Activated T-cell treated with anti-CD3 and anti-CD28 coated beads, Interleukin-2, amount 50 U/mL, for 48 hours (primary cell): Measurements from ENCODE around the gene SYT6.

Source experiments
- DNase-seq, 2 experiments: peaks; one replicate each; pipeline ENCODE4 v3.0.0-alpha.2; 2020

SYT6 gene

GRCh38 chr1:114154146-114154962, 685 bp upstream of the SYT6 start:
- peak; percentile 37 to 49 for DNase-seq

DNA sequence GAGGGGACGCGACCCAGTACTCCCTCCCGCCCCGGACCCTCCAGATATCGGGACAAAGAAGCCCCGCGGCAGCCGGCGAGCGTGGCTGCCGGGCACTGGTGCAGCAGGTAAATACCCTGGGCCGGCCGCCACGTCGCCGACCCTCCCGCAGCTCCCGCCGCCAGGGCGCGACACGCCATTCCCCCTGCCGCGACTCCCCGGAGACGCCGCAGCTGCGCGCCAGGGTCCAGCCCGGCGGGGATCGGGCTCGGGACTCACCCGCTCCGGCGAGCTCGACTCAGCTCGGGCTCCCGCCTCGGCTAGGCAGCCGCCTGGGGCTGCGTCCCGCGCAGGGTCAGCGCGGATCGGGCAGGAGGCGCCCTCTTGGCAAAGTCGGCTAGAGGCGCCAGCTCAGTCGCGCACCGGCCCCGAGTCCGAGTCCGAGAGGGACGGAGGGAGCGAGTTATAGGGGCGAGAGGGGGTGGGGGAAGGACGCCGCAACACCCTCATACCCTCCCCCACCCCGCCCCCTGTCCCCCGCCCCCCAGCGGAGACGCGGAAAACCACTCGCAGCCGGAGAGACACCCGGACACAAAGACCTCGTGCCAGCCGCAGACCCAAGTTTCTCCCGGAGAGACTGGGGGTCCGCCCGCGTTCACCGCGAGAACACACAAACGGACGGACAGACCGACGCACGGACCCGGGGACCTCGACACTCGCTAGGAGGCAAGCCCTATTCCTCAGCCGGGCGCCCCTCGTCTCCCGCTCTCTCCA, 985 bp downstream of the SYT6 start:
- peak; percentile 43 to 47 for DNase-seq

DNA sequence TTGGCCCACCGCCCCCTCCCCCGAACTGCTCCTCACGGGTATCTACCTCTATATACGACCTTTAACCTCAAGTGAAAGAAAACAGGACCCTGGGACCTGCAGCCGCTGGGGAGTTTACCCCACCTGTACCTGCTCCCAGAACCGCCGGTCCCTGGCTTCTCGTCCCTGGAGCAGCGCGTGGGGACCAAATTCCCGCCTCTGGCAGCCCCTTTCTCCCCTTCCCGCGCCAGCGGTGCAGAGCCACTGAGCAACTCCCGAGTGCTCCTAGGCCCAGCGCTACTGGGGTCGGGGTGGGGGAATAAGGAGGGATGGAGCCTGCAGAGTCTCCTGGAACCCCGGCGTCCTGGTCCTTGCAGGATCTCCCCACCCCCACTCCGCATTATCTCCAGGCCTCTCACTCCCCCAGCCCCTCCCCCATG, 1.6 kb downstream of the SYT6 start:
- DNase-seq: no peak

DNA sequence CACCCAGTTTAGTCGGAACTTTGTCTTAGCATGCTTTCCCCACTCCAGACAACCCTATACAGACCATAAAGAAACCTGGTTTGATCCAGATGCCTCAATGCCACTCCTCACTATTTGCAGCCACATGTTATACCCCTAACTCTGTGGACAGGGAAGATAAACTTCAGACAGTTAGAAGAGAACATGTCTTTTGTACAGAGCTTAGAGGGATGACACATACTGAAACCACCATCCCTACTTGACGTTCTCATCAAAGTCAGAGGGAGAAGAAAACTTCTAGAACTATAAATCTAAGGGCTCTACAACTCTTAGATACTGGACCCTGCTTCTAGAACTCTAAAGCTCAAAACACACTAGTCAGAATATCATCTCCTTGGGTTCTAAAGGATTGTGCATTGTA, 3.7 kb downstream of the SYT6 start:
- no peak for DNase-seq

- DNase-seq: no peak
These were observed 4.5 kb downstream of the SYT6 start for GRCh38 chr1:114149211-114149610.

DNA sequence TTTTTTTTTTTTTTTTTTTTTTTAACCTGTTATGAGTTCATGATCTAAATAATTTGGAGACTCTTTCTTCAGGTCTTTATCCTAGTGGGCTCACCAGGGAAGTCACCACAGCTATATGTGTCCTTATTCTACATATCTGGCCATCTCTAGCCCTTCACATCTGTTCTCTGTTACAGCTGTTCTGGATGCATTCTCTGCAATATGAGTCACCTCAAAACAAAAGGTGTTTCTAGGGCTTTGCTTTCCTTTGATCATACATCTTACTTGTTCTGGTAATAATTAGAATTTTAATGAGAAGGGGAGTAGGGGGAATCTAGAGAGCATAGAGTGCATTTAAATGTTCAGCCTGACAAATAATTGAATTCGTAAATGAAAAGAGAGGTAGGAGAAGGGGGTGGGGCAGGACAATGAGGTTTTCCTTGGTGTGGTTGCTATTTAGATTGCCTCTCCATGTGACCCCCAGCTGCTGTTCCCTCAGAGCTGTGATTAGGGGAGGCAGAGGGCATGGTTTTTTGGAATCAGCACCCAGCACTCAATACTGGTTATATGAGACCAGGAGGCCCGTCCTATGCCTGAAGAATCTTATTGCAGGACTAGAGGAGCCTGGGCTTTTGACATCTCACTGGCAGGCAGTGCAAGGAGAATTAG, 8.0 kb downstream of the SYT6 start:
- no peak for DNase-seq

- DNase-seq: no peak
These were observed 9.7 kb downstream of the SYT6 start for GRCh38 chr1:114144016-114144415.

DNA sequence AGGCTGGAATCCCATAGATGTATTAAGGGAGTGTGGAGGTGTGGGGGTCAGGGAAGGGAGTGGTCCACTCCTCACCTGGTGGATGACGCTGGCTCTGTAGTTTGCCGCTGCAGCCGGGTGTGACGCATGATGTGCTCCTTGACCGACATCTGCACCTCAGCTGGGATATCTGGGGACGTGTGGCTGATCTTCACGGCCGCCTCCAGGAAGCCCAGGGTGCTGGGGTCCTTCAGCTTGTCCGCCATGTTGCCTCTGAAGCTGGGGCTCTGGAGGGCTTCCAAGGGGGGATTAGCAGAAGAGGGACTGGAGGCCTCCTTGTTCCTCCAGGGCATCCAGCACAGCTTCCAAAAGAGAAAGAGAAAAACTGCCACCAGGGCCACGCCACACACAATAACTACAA, 14.1 kb downstream of the SYT6 start:
- DNase-seq: no peak

DNA sequence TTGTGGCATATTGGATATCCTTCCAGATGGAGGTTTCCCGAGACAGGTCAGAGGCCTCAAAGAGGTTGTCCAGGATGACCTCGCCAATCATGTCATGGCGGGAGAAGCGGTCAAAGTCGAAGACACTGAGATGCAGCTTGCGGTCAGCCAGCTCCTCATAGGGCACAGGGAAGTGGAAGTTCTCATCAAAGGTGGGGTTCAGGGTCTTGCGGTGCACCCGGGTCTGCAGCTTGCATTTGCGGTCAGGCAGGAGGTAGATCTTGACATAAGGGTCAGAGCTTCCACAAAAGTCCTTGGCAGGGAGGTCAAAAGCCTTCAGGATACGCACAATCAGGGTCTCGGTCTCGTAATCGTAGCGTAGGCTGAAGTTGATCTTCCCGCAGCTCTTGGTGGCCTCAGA, 16.2 kb downstream of the SYT6 start:
- DNase-seq: no peak

DNA sequence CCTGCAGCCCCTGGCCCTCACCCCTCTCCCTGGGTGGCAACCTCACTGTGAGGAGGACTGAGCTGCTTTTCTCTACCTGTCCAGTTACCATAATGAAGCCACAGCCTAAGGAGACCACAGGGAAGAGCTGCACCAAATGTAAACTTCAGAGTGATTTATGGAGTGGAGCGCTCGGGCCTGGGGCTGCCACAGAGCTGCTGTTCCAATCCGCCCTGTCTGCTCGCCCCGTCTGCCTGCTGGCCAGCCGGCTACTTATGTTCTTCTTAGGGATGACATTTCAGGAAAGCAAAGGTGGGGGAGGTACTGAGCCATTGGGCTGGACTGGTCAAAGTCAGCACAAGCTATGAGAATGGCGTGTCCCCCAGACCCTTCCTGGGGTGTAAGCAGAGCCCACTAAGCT, 17.9 kb downstream of the SYT6 start:
- no peak for DNase-seq

DNA sequence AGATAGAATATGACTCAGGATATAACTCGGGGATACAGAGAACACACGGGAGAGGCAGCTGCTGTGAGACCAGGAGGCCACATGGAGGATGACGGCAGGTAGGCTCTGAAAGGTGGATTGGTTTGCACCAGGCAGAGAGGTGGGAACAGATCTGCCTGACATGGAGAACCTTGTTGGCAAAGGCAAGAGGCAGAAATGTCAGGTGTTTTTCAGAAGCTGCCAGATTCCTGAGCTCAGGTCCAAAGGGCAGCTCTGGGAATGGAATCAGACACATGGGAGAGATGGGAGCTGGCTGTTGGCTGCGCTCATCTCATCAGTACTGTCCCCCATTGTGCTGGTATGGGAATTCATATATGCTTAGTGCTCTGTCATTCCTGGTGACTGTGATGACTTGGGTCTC, 19.2 kb downstream of the SYT6 start:
- no peak for DNase-seq

DNA sequence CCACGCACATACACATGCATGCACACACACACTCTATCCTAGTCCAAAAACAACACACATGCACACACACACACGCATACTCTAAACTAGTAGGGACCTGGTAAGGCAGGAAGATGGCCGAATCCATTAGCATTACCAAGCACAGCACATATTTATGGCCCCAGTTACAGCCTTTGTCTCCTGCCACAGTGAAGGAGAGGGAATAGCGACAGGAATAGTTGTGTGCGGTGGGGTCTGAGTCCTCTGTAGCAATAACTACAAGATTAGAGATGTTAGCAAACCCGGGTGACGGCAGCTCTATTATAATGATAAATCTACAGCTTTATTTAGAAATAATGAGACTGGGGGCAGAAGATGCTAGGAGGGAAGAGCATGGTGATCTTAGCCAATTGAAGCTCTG, 20.5 kb downstream of the SYT6 start:
- DNase-seq: no peak

- DNase-seq: no peak
These were observed 22.0 kb downstream of the SYT6 start for GRCh38 chr1:114131526-114132220.

DNA sequence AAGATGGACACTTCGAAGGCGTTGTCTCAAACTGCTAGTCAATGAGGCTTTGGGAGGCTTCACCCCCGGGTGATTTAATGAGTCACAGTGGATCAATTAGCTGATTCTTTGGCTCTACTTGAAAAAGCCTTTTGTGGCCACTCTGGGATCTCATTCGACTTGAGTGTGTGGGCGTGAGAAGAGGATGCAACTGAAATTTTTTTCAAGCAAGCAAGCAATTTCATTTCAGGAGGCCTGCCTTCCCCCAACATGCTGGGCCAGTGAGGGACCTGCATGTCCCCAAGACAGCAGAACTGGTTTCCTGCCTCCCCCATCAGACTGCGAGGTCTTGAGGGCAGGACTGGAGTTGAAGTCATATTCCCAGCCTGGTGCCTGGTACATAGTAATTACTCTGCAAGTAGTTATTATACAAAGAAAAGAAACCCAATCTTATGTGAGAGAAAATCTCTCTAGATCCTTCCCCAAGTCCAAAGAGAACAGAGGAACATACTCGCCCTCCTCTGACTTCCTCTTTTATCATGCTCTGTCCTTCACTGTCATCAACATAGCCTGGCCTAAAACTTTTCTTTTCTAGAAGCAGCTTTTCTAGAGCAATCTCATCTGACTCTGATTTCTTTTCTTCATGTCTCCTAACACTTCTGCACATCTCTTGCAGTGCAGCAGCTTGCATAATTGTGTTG, 22.7 kb downstream of the SYT6 start:
- no peak for DNase-seq

DNA sequence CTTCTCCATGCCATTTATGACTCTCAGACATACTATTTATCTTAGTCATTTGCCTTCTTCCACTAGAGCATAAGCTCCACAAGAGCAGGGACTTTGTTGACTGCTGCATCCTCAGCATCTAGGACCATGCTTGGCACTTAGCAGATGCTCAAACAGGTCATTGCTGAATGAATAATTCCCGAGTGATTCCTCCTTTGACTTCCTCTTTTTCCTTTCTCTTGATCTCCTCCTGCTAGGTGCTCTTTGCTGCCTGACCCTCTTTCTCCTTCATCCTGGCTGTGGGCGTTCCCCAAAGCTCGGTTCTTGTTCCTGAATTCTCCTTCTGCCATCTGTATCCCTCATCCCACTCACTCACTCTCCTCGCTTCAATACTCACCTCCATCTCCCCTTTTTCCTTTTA, 23.5 kb downstream of the SYT6 start:
- no peak for DNase-seq

GRCh38 chr1:114128293-114128692, 25.4 kb downstream of the SYT6 start:
- no peak for DNase-seq

- no peak for DNase-seq
These were observed 27.2 kb downstream of the SYT6 start for GRCh38 chr1:114126261-114127095.

GRCh38 chr1:114124644-114125043, 29.0 kb downstream of the SYT6 start:
- DNase-seq: no peak

DNA sequence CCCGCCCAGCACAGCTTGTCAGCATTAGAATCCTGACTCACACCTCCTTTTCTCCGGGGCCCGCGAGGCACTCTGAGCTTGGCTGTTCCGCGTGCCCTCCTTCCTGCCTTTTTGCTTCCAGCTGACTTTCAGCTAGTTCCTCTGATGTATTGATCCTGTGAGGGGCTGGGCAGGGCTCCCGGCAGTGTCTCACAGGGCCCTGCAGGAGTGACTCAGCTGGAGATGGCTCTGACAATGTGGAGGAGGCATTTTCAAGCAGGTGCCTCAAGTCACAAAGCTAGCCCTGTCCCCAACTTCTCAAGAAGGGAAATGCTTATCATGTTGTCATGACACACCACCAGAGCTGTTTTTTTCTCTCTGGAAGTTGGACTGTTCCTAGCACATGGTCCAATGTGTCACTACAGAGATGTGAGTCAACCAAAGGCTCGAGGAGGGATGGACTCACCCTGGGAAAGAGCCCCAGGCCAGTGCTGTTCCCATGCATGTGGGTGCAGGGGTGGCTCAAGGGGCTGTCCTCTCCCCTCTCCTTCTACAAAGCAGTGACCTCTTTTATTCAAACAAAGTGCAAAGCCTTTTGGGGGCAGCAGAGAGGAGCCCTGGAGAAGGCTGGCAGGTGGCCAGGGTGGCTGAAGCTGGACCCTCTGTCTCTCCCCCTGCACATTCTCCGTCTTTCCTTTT, 30.6 kb downstream of the SYT6 start:
- DNase-seq: no peak

DNA sequence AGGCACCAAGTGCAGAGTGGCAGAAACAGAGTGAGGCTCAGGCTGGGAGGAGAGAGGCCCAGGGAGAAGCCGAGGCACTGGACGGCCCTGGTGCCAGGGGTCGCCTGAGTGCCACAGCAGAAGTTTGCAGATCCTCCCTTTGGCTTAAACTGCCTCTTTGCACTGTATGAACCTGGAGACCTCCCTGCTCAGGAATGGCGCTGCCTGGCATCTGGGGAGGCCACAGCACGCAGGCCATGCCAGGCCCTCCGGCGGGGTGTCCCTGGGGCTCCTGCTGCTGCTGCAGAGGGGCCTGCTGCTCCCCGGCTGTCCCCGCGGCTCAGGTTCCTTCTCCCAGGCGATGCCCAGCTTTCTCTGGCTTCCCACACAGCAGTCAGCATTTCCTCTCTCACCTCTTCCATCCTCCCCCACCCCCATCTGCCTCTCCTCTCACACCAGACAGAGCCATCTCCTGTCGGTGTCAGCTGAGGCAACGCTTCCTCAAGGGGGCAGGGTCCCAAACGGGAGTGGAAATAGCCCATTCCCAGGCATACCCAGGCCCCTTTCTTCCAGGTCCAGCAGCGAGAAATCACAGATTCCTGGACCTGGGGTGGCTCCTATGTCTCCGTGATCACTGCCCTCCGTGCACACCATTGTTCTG, 35.2 kb downstream of the SYT6 start:
- no peak for DNase-seq

GRCh38 chr1:114117654-114118053, 36.0 kb downstream of the SYT6 start:
- DNase-seq: no peak
